Peyer's patch (tissue), 4 donors: ENCODE results near the gene AHI1. TPM values are rescaled to one million over a fixed set of nuclear protein-coding genes. Genes with fewer than 3 reads are reported as not detected.

ENCODE experiments used
- DNase-seq, 3 donors: peaks; one replicate each; pipeline ENCODE4 v3.0.0-alpha.2; 2017 to 2019
- H3K27ac ChIP-seq, 4 donors: fragments of 200-600 bp; sonication (generic); one replicate each; pipeline ENCODE4 v1.5.1; 2016 to 2019
- H3K27me3 ChIP-seq, 2 donors: fragments of 200-600 bp; sonication (generic); one replicate each; pipeline ENCODE4 v1.5.1; 2019
- H3K36me3 ChIP-seq, 3 donors: fragments of 200-600 bp; sonication (generic); one replicate each; pipeline ENCODE4 v1.5.1; 2016 to 2019
- H3K4me1 ChIP-seq, 4 donors: fragments of 200-600 bp; sonication (generic); one replicate each; pipeline ENCODE4 v1.5.1; 2016 to 2019
- H3K4me3 ChIP-seq, 4 donors: fragments of 200-600 bp; sonication (generic); 1 replicate in 3 of 4; 2 replicates in 1 of 4; pipeline ENCODE4 v1.5.1; 2016 to 2019; ENCODE audit warnings: mild to moderate bottlenecking in 1 of 4
- H3K9me3 ChIP-seq, 4 donors: fragments of 200-600 bp; sonication (generic); one replicate each; pipeline ENCODE4 v1.5.1; 2016 to 2019; ENCODE audit warnings: mild to moderate bottlenecking in 1 of 4
- POLR2A ChIP-seq, 2 donors: fragments of 450-650 bp; IDR thresholded peaks; one replicate each; pipeline ENCODE4 v1.5.1; 2017; ENCODE audit warnings: antibody characterized with exemption in 2 of 2, mild to moderate bottlenecking in 2 of 2, moderate library complexity in 2 of 2
- total RNA-seq, 4 donors: library from RNA; depleted of rRNA; stranded (reverse); fragments of >200 nt; gene quantifications; one replicate each; pipeline ENCODE4 v1.1.0, GENCODE V29; 2016
- TF ChIP-seq, protein P1 (sequence below), 6 experiments: fragments of 450-650 bp in 4 of 6; fragments of 200-600 bp in 2 of 6; sonication (generic) in 1 of 6; IDR thresholded peaks; one replicate each; pipeline ENCODE4 v1.5.1; 2017 to 2019; ENCODE audit warnings: antibody characterized with exemption in 6 of 6, mild to moderate bottlenecking in 3 of 6, moderate library complexity in 1 of 6

Gene AHI1
- total RNA-seq, 4 donors from 2014 or later = 4.4 to 141 (median 17.6) TPM

DNA sequence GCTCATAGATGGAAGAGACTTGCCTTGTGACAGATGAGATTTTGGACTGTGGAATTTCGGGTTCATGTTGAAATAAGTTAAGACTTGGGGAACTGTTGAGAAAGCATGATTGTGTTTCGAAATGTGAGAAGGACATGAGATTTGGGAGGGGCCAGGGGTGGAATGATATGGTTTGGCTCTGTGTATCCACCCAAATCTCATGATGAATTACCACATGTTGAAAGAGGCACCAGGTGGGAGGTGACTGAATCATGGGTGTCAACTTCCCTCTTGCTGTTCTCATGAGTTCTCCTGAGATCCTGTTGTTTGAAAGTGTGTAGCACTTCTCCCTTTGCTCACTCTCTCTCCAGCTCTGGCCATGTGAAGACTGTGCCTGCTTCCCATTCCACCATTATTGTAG, 17.9 kb downstream of the AHI1 start:
- no peak overlapping the region for H3K4me3 ChIP-seq
- H3K27ac ChIP-seq = no peak overlapping the region
- DNase-seq = no peak
- H3K9me3 ChIP-seq = peaks cover 0 to 26% (median 5%) of the 10 kb centered on the region in 4 donors
- TF ChIP-seq, protein P1, sequence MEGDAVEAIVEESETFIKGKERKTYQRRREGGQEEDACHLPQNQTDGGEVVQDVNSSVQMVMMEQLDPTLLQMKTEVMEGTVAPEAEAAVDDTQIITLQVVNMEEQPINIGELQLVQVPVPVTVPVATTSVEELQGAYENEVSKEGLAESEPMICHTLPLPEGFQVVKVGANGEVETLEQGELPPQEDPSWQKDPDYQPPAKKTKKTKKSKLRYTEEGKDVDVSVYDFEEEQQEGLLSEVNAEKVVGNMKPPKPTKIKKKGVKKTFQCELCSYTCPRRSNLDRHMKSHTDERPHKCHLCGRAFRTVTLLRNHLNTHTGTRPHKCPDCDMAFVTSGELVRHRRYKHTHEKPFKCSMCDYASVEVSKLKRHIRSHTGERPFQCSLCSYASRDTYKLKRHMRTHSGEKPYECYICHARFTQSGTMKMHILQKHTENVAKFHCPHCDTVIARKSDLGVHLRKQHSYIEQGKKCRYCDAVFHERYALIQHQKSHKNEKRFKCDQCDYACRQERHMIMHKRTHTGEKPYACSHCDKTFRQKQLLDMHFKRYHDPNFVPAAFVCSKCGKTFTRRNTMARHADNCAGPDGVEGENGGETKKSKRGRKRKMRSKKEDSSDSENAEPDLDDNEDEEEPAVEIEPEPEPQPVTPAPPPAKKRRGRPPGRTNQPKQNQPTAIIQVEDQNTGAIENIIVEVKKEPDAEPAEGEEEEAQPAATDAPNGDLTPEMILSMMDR (IDR thresholded peaks at IDR 0.05) = no peak
- no peak for TF ChIP-seq POLR2A (IDR thresholded peaks at IDR 0.05)
- H3K36me3 ChIP-seq = peaks cover 0 to 27% (median 0%) of the 10 kb centered on the region in 3 donors
- no peaks in the 10 kb centered on the region for H3K27me3 ChIP-seq
- no peaks in the 10 kb centered on the region for H3K4me1 ChIP-seq

- no peaks in the 10 kb centered on the region for H3K4me1 ChIP-seq
- no peak overlapping the region for H3K4me3 ChIP-seq
- H3K27me3 ChIP-seq = no peaks in the 10 kb centered on the region
- peaks cover 0 to 21% (median 0%) of the 10 kb centered on the region in 3 donors for H3K36me3 ChIP-seq
- no peak overlapping the region for H3K27ac ChIP-seq
- peaks cover 0 to 20% (median 5%) of the 10 kb centered on the region in 4 donors for H3K9me3 ChIP-seq
- DNase-seq = no peak
- TF ChIP-seq, protein P1 (IDR thresholded peaks at IDR 0.05) = no peak
- no peak for TF ChIP-seq POLR2A (IDR thresholded peaks at IDR 0.05)
These were observed 18.9 kb downstream of the AHI1 start for GRCh38 chr6:135478626-135479025.

DNA sequence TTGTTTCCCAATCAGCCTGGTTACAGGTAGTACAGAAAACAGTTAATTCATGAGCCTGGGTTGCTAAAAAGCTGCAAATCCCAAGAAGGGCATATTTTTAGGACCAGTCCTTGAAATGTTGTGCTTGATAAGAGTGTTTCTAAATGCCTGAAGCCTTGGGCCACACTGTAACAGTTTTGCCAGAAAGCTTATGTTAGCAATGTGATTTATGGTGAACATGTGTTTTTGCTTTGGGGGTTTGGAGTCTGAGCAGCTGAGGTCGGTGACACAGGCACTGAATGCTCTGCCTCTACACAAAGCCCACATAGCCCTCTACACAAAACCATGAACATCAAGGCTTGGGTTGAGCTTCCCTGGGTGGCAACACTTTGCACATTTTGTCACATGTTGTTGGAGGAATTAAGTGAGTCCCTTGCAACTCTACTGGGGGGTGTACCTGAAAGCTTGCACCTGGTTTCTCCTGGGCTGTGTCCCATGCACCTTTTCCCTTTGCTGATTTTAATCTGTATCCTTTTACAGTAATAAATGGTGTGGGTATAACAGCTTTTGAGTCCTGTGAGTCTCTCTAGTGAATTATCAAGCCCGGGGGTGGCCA, 22.2 kb downstream of the AHI1 start:
- no peak for TF ChIP-seq POLR2A (IDR thresholded peaks at IDR 0.05)
- TF ChIP-seq, protein P1 (IDR thresholded peaks at IDR 0.05) = no peak
- no peak for DNase-seq
- Histone ChIP-seq H3K4me3 (no peak overlapping the region), H3K27me3 (no peaks in the 10 kb centered on the region), H3K36me3 (peaks cover 0 to 15% (median 0%) of the 10 kb centered on the region in 3 donors), H3K9me3 (peaks cover 0 to 6% (median under 1%) of the 10 kb centered on the region in 4 donors), H3K4me1 (no peaks in the 10 kb centered on the region), H3K27ac (no peak overlapping the region)

DNA sequence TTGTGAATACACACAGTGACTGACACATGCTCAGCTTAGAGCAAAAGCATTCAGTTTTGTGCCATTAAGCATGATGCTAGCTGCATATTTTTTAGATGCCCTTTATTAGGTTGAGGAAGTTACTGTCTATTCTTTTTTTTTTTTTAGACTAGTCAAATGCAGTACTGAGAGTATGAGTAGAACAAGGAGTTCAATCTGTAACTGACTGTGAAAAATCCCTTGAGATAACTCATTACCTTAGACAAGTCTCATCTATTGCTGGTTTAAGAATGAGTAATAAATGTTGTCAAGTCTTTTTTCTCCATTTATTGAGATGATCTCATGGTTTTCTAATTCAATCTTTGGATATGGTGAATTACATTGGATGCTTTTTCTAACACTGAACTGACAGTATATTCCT, 23.2 kb downstream of the AHI1 start:
- Histone ChIP-seq H3K27me3 (no peaks in the 10 kb centered on the region), H3K4me3 (no peak overlapping the region), H3K4me1 (no peaks in the 10 kb centered on the region), H3K36me3 (peaks cover 0 to 5% (median 0%) of the 10 kb centered on the region in 3 donors), H3K27ac (no peak overlapping the region), H3K9me3 (peaks cover 0 to 6% (median 0%) of the 10 kb centered on the region in 4 donors)
- no peak for TF ChIP-seq POLR2A (IDR thresholded peaks at IDR 0.05)
- TF ChIP-seq, protein P1 (IDR thresholded peaks at IDR 0.05) = no peak
- no peak for DNase-seq

DNA sequence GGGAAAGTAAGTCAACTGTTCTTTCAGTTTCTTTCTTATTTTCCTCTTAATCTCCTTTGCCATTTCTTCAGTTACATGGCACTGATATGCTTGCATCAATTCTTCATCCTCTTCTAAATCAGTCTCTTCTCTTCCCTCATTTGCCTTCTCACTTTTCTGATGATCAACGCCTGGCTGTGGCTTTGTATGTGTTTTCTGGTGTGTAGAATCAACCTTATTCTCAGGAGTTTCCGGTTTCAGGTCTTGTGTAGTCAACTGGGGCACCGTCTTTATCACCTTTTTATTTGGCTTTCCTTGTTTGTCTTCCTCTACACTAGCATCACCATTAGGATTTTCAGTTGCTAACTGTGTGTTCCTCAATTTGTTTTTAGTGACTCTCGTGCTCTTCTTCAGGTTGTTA, 31.6 kb downstream of the AHI1 start:
- H3K27ac ChIP-seq = no peak overlapping the region
- no peak for DNase-seq
- TF ChIP-seq, protein P1 (IDR thresholded peaks at IDR 0.05) = no peak
- no peak for TF ChIP-seq POLR2A (IDR thresholded peaks at IDR 0.05)
- no peaks in the 10 kb centered on the region for H3K9me3 ChIP-seq
- peaks cover 0 to 5% (median 0%) of the 10 kb centered on the region in 4 donors for H3K4me1 ChIP-seq
- H3K27me3 ChIP-seq = no peaks in the 10 kb centered on the region
- H3K4me3 ChIP-seq = no peak overlapping the region
- peaks cover 0 to 6% (median 0%) of the 10 kb centered on the region in 3 donors for H3K36me3 ChIP-seq
